NCI-H128 (cell line): ENCODE results near the gene WIPF3.
"Not testable (repeated sequence)": the region's sequence is repeated elsewhere in the genome, so short reads cannot be mapped to it uniquely, and the experiment has no call there.

Source experiments
- DNase-seq: peaks from one replicate; lab custom pipeline; 2025; ENCODE audit not compliant: unreplicated experiment; lab: John Stamatoyannopoulos, UW

WIPF3 gene

DNA sequence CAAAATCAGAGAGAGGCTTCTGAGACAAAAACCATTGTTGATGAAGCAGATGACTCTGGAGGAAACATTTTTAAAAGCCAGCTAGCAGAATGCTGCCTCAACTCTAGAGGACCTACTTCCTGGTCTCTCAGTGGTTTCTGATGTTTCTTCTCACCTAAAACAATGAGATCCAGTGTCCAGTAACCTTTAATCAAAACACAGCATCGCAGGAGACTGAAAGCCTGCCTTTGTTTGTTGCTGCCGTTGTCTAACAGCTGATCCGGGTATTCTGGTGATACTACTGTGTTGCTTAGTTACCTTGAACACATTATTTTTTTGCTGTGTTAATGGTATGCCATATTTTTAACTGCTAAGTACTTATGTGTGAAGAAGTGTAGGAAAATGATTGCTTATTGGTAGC is 70.9 kb downstream of the WIPF3 start:
- DNase-seq = no peak

DNA sequence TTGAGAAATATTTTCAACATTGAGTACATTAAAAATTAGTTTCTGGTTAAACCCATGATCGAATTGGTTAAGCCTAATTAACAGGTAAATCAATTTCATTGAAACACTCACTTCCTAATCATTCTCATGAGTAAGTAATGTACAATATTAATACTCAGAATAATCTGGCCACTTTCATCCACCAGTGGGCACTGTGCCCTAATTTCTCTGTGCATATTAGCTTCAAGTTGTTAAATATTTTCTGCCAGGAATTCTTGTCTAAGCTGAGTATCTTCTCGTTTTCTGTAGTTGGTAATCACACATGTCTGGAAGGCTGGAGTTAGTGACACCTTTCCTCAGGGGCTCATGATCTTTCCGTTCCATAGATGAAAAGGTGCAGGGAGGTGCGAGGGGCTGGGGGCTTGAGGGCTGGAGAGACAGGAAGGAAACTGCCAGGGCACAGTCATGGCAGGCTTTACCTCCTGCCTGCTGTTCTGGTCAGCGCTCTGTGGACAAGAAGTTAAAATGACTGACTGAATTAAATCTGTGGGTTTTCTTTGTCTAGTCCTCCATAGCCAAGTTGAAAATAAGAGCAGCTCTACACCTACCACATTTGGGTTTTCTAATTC is 71.9 kb downstream of the WIPF3 start:
- peak; percentile 19 for DNase-seq

DNA sequence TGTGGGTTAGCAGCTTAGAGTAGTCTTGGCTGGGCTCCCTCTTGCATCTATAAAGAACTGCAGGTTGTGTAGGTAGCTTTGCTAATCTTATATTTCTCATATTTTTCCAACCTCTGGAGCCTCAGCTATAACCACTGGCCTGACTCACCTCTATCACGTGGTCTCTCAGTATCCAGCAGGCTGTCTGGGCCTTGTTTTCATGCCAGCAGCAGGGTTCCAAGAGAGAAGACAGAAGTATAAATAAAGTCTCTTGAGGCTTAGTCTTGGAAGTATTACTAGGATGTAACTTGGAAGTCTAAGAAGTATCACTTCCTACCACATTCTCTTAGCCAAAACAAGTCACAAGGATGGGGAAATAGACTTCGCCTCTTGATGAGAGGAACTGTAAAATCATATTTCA is 73.3 kb downstream of the WIPF3 start:
- DNase-seq = no peak

DNA sequence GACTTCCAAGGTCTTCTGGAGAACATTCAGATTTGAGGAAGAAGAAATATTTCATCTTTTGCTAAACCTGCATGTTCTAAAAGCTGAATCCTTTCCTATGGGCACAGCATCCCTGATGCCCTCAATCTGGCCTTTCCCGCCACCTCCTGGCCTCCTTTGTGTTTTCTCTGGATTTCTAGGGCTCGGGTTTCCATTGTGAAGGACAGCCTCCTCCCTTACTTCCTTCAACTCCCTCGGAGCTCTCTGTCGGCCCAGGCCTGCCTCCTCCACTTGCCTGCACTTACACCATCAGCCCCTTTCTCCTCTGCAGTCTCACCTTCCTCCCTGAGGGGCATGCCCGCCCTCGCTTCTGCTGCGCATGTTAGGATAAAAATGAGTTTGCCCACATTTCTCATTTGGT is 75.4 kb downstream of the WIPF3 start:
- no peak for DNase-seq

DNA sequence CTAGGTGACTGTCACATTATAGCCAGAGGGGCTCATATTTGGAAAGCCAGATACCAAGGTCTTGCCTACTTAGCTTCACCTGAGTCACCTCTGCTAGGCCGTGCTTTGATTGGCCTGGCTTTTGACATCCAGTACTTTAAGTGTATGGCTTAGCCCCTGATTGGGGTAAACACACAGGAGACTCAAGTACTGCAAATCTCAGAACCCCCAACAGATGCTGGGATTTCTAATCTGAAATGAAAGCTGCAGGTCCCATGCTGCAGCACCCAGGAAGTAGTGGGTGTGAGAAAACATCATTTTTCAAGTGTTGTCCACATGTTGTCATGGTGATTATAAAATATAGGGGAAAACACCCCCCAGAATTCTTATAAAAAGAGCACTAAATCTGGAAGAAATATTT is 76.2 kb downstream of the WIPF3 start:
- no peak for DNase-seq

DNA sequence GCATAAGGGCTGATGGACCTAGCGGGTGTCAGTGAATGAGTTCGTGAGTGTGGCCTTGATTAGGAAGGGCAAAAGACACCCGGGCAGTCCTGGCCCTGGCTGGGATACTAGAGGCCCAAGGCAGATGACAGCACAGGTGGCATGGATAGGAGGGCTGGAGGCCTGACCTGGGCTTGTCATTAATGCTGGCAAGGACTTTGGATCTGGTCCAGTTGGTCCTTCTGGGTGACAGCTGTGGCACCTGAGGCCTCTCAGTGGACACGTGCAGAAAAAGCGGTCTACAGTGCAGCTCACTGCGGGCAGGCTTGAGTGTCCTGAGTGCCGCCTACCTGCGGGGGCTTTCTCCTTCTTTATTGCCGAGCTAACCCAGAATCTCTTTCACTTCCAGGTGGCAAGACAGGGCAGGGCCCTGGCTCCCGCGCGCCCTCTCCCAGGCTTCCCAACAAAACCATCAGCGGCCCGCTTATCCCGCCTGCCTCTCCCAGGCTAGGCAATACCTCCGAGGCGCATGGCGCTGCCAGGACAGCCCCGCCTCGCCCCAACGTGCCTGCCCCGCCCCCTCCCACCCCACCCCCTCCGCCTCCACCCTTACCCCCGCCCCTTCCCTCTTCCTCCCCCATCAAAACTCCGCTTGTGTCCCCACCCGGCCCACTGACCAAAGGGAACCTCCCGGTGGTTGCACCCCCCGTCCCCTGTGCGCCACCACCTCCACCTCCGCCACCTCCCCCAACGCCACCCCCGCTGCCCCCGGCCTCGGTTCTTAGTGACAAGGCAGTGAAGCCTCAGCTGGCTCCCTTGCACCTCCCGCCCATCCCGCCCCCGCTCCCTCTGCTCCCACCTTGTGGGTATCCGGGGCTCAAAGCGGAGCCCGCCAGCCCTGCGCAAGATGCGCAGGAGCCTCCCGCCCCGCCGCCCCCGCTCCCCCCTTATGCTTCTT is 77.4 kb downstream of the WIPF3 start:
- DNase-seq = no peak

DNA sequence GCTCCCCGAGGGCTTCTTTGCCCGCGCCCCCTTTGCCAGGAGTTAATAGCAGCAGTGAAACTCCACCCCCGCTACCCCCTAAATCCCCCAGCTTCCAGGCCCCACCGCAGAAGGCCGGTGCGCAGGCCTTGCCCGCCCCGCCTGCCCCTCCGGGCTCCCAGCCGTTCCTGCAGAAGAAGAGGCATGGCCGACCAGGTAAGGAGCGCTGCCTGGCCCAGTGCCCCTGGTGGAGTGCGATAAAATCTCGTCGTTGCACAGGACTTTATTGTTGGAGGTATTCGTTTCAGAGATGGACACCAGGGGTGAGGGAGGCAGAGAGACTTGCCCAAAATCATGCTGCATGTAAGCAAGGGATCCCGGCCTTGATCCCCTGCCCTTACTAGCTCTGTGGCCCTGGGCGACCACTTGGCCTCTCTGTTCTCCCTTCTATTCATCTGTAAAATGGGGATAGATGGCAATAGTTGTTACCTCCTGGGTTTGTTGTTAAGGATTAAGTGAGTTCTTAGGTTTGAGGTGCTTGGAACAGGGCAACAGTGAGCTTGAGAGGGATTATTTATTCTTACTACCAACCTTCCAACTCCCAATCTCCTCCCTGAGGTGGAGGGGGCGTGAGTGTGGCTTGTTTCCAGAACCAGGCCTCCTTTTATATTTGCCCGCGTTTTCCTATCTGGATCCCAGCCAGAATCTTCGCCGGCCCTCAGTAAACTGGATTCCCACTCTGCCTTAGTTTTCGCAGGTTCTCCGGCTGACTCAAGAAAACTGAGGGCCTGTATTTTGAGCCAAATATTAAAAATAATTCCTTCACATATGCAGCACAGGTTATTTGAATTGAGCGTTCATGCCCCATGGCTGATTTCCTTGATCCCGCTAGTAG is 78.3 kb downstream of the WIPF3 start:
- DNase-seq = no peak

DNA sequence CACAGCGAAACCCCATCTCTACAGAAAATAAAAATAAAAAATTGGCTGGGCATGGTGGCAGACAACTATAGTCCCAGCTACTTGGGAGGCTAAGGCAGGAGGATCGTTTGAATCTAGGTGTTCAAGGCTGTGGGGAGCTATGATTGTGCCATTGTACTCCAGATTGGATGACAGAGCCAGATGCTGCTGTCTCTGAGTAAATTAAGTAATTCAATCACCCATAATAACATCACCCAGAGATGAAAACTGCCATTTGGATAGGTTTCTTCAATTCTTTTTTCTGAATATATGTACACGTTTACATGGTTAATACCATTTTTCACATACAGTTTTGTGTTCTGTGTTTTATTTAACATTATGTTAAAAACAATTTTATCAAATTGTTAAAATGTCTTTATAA is 79.3 kb downstream of the WIPF3 start:
- no peak for DNase-seq

DNA sequence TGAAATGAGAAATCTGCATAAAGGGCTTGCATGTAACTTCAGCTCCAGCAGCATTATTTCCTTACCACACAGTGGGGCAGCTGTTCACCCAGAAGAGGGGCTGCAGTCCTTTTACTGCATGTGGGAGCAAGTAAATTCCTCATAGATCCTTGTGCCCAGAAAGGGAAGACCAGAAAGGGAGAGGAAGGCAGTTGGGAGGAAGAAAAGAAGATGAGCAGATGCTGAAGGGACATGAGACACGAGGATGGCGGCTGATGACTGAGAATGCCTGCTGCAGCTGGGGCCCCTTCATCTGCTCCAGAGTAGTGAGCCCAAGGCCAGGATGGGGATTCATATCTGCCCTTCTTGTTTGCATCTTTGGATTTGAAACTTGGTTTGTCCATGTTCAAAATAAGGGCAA is 80.5 kb downstream of the WIPF3 start:
- no peak for DNase-seq

DNA sequence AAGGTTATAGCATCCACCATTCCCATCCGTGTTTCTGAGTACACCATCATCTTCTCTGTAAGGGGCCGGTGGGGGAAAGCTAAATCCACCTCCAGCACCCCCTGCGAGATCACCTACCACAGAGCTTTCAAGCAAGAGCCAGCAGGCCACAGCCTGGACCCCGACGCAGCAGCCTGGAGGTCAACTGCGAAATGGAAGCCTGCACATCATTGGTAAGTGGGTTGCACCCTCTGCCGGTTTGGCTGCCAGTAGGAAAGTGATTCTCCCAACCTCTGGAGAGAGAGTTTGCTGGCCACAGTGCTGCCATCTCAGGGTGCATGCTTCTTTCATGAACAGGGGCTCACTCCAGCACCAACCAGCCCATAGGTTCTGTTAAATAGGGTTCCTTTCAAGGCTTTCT is 81.7 kb downstream of the WIPF3 start:
- DNase-seq = no peak

DNA sequence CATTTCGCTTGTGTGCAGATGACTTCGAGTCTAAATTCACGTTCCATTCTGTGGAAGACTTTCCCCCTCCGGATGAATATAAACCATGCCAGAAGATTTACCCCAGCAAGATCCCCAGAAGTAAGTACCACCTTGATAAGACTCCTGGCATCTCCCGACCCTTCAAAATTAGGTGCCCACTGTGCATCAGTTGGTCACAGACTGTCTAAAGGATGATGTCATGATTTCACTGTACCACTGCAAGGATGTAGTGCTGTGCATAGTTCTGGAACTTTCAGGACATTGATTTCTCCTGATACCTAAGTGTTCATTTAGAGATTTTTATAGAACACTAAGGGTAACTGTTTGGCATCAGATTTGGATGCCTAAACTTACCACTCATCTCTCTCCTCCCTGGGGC is 83.0 kb downstream of the WIPF3 start:
- no peak for DNase-seq

DNA sequence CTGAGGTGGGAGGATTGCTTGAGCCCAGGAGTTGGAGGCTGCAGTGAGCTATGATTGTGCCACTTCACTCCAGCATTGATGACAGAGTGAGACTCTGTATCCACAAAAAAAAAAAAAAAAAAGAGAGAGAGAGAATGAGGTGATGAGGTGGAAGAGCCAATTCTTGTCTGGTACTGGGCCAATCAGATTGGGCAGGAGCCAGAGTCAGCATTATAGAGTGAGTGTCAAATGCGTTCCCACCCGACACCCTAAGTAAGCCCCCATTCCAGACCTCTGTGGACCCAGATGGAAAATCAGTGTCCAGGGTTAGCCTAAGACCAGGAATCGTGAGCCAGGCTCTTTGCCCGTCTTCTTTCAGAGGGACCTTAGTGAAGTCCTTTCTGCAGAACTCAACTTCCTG is 83.9 kb downstream of the WIPF3 start:
- no peak for DNase-seq

DNA sequence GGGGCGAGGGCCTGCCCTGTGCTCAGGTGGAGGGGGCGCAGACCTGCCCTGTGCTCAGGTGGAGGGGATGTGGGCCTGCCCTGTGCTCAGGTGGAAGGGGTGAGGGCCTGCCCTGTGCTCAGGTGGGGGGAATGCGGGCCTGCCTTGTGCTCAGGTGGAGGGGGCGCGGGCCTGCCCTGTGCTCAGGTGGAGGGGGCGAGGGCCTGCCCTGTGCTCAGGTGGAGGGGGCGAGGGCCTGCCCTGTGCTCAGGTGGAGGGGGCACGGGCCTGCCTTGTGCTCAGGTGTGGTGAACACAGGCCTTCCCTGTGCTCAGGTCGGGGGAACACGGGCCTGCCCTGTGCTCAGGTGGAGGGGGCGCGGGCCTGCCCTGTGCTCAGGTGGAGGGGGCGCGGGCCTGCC is 84.5 kb downstream of the WIPF3 start:
- not testable (repeated sequence) for DNase-seq

DNA sequence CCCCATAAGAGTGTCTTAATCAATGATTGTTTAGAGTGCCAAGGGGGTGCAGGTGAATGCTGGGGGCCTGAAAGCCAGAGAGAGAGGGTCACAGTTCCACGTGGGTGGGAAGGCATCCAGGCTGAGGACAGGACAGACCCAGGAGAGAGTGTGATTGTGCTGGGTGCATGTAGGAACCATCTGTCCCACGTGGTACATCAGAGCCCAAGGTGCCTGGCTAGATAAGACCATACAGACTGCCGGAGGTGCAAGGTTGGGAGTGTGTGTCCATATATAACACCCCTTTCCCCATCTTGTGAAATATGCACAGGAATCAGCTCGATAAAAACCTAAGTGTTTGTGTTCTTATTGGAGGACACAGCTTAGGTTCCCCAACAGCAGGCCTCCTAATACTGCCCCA is 85.5 kb downstream of the WIPF3 start:
- DNase-seq = no peak

DNA sequence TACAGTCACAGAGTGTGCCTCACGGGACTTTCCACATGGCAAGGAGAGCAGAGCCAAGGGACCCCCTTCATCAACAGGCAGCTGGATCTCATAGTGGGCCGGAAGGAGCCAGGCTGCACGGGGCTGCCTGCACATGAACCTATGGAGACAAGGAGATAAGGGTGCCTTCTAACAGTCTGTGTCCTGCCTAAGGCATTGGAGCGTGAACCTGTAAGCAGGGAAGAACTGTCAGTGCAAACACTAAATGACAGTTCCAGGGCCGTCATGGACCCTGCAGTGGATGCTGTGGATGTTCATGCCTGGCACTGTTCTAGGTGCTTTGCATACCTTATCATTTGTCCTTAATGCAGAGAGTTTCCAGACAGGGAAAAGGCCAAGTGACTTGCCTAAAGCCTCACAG is 85.9 kb downstream of the WIPF3 start:
- no peak for DNase-seq

DNA sequence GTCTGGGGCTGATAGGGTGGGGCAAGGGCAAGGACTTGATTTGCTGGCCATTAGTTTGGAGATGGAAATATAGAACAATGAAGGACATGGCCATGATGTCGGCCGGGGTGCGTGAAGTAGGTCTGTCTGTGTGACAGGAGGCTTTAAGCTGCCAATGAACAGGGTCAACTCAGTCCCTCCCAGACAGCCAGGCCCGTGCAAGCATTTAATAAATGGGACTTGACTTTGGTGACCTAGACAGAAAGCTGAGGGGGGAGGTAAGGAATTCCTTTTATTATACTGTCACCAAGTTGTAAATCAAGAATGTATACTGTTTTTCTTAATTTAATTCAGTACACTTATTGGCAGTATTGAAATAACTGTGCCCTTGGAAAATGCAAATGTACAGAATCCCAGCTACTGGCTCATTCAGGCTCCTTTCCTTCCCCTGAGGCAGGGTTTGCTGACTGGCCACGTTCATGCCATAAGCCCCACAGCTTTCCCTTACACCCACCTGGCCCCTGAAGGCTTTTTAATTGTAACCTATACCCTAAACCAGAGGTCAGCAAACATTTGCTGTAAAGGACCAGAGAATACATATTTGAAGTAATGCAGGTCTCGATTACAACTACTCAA is 87.2 kb downstream of the WIPF3 start:
- DNase-seq = no peak

DNA sequence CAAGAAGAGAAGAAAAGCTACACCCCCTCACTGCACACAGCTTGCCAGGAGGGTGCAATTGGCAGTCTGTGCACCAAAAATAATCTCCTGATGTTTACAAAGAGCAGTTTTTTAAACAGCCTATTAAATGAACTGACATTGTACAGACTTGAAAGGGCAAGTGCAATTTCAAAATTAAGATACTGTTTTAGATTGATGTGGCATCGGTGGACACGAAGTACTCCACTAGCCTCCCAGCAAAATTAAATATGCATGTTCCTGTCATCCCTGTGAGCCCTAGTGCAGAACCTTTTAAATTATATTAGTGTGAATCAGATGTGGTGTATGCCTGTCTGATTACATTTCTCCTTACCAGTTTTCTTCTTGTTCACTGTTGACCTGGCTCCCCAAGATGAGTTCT is 87.9 kb downstream of the WIPF3 start:
- no peak for DNase-seq

DNA sequence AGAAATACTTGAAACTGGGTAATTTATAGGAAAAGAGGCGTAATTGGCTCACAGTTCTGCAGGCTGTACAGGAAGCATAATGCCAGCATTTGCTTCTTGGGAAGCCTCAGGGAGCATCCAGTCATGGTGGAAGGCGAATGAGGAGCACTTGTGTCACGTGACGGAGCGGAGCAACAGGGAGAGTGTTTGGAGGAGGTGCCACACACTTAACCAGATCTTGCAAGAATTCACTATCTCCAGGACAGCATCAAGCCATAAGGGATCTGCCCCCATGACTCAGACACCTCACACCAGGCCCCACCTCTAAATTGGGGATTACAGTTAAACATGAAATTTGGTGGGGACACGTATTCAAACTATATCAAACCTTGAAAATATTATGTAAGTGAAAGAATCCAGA is 89.3 kb downstream of the WIPF3 start:
- DNase-seq = no peak

DNA sequence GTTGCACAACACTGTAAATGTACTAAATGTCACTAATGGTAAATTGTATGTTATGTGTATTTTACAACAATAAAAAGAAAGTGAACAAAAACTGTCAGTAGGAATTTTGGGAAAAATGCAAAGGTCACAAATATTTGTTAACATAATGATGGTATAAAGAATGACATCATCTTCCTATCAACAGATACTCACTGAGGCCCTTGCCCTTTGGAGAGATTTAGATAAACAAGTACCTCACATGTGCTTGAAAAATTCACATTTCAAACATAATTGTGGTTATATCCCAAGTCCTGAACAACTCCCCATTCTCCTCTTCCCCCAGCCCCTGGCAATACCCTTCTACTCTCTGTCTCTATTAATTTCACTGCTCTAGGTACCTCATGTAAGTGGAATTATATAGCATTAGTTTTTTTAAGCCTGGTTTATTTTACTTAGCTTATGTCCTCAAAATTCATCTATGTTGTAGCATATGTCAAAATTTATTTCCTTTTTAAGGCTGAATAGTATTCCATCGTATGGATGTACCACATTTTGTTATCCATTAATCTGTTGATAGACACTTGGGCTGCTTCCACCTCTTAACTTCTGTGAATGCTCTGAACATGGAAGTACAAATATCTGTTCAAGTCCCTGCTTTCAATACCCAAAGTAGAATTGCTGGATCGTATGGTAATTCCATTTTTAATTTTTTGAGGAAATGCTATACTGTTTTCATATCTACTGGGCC is 90.5 kb downstream of the WIPF3 start:
- DNase-seq = no peak

DNA sequence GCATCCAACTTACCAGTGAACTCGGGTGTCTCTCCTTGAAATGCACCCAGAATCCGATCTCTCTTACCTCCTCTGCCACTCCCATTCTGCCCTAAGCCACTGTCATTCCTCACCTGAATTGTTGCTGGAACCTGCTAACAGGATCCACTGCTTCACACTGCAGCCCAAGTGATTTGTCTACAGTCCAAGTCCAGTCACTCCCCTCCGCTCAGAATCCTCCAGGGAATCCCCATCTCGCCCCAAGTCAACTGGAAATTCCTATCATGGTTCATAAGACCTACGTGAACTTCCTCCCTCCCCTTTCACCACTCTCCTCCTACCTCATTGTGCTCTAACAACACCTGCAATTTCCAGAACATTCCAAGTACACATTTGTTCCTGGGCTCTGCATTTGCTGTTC is 92.0 kb downstream of the WIPF3 start:
- no peak for DNase-seq

DNA sequence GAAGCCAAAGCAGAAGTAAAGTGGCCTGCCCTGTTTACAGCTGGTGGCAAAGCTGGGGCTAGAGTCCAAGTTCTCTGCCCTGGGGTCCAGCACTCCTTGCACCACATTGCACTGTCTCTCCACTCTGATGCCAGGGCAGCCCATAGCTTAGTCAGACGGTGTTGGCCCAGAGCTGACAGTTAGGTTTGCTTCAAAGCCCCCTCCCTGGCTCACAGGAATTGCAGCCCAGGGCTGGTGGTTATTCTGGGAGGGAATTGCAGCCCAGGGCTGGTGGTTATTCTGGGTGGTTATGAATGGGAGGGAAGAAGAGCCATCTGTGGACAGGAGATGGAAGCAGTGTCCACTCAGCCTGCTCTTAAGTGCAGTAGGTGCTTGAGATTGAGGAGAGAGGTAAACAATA is 94.4 kb downstream of the WIPF3 start:
- no peak for DNase-seq
